Effector memory CD8-positive, alpha-beta T cell (primary cell): ENCODE data around the gene SEC31B.

ENCODE experiments used
- ATAC-seq: fragments of 150-1000 bp; cut with Tn5 transposase; replicated peaks from 2 replicates; pipeline ENCODE4 v1.10.0; 2021; ENCODE audit warnings: mild to moderate bottlenecking, moderate library complexity
- DNase-seq, 3 experiments: peaks; one replicate each; pipeline ENCODE4 v3.0.0; 2021
- H3K27ac Mint-ChIP-seq, 2 donors: one replicate each; pipeline ENCODE4 v1.8.0; 2022; ENCODE audit warnings: mild to moderate bottlenecking in 2 of 2, mixed read lengths in 2 of 2, moderate library complexity in 2 of 2
- H3K27me3 Mint-ChIP-seq, 2 donors: one replicate each; pipeline ENCODE4 v1.8.0; 2022; ENCODE audit warnings: mixed read lengths in 2 of 2
- H3K36me3 Mint-ChIP-seq: one replicate; pipeline ENCODE4 v1.8.0; 2022; ENCODE audit warnings: mild to moderate bottlenecking, moderate library complexity, mixed read lengths; ENCODE audit not compliant: insufficient read depth
- H3K4me1 Mint-ChIP-seq, 2 donors: one replicate each; pipeline ENCODE4 v1.8.0; 2022; ENCODE audit warnings: low read depth in 2 of 2, mixed read lengths in 2 of 2
- H3K4me3 Mint-ChIP-seq, 2 donors: one replicate each; pipeline ENCODE4 v1.8.0; 2022; ENCODE audit warnings: mild to moderate bottlenecking in 2 of 2, mixed read lengths in 2 of 2, moderate library complexity in 2 of 2
- H3K9me3 Mint-ChIP-seq, 2 donors: one replicate each; pipeline ENCODE4 v1.8.0; 2022; ENCODE audit warnings: mixed read lengths in 2 of 2

Gene SEC31B

GRCh38 chr10:100551738-100552137 is 32.1 kb upstream of the SEC31B start:
- peaks cover 28% of the 10 kb centered on the region for H3K36me3 Mint-ChIP-seq
- no peak overlapping the region for H3K4me3 Mint-ChIP-seq
- ATAC-seq, result no peak
- H3K9me3 Mint-ChIP-seq, result no peaks in the 10 kb centered on the region
- DNase-seq, result no peak
- H3K4me1 Mint-ChIP-seq, result peaks cover 0 to 3% of the 10 kb centered on the region in 2 donors
- no peak overlapping the region for H3K27ac Mint-ChIP-seq
- no peaks in the 10 kb centered on the region for H3K27me3 Mint-ChIP-seq

- peaks cover 0 to 3% of the 10 kb centered on the region in 2 donors for H3K4me1 Mint-ChIP-seq
- no peak overlapping the region for H3K4me3 Mint-ChIP-seq
- ATAC-seq (no peak), DNase-seq (no peak)
- H3K27ac Mint-ChIP-seq, result no peak overlapping the region
- no peaks in the 10 kb centered on the region for H3K9me3 Mint-ChIP-seq
- H3K36me3 Mint-ChIP-seq, result peaks cover 34% of the 10 kb centered on the region
- H3K27me3 Mint-ChIP-seq, result no peaks in the 10 kb centered on the region
Measured at GRCh38 chr10:100551196-100551595, 31.5 kb upstream of the SEC31B start.

DNA sequence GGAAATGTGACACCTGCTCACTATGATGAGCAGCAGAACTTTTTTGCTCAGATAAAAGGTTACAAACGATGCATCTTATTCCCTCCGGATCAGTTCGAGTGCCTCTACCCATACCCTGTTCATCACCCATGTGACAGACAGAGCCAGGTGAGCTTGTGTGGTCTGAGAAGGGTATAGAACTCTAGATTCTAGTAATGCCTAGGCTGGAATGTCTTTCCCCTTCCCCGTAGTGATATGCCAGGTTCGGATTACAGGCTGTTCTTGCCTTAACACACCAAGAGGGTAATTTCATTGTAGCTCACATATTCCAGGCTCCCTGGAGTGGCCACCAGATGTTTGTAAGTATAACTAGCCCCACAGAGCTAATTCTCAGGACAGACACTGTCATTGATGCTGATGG is 25.3 kb upstream of the SEC31B start:
- H3K9me3 Mint-ChIP-seq, result no peaks in the 10 kb centered on the region
- peaks cover 3 to 4% of the 10 kb centered on the region in 2 donors for H3K4me1 Mint-ChIP-seq
- peaks cover 85% of the 10 kb centered on the region for H3K36me3 Mint-ChIP-seq
- no peaks in the 10 kb centered on the region for H3K27me3 Mint-ChIP-seq
- H3K4me3 Mint-ChIP-seq, result no peak overlapping the region
- H3K27ac Mint-ChIP-seq, result no peak overlapping the region
- no peak for DNase-seq
- no peak for ATAC-seq

DNA sequence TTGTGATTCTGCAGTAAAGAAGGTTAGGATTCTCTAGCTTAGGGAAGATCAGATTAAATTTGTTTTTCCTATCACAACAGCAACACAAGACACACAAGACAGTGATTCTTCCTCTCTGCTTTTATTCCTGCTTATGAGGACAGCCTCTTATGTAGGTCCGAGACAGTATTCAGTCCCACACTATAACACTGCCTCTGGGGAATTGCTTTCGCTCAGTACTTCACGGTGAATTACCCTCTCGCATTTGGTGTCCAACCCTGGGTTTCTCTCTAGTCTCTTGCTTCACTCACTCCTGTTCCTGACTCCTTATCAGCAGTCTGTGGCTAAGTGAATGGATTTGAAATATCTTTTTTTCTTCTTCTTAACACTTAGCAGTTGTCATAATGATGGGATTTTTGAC is 17.8 kb upstream of the SEC31B start:
- no peak overlapping the region for H3K27ac Mint-ChIP-seq

GRCh38 chr10:100535715-100536353 is 16.2 kb upstream of the SEC31B start, which contains the start of gene HIF1AN:
TSS of gene HIF1AN (plus strand) at chr10:100535943. CDS start at chr10:100535959, 16 bp downstream.
- peak within 1 kb of the TSS in 1 of 2 donors; percentile 15 for H3K27ac Mint-ChIP-seq
- H3K27me3 Mint-ChIP-seq, result no peaks in the 10 kb centered on the region
- peaks cover 14 to 16% of the 10 kb centered on the region in 2 donors for H3K4me1 Mint-ChIP-seq
- no peak within 1 kb of the TSS for H3K4me3 Mint-ChIP-seq
- peaks cover 22% of the 10 kb centered on the region for H3K36me3 Mint-ChIP-seq
- ATAC-seq (peak; percentile 97), DNase-seq (peak; percentile 86 to 90 (median 87))
- no peaks in the 10 kb centered on the region for H3K9me3 Mint-ChIP-seq

More for the DNA sequence above, 17.8 kb upstream of the SEC31B start:
- no peaks in the 10 kb centered on the region for H3K27me3 Mint-ChIP-seq
- no peak for ATAC-seq
- no peaks in the 10 kb centered on the region for H3K9me3 Mint-ChIP-seq
- peak overlapping the region in 1 of 2 donors; percentile 34 for H3K4me3 Mint-ChIP-seq
- peaks cover 36% of the 10 kb centered on the region for H3K36me3 Mint-ChIP-seq
- DNase-seq, result no peak
- peaks cover 14 to 19% of the 10 kb centered on the region in 2 donors for H3K4me1 Mint-ChIP-seq

DNA sequence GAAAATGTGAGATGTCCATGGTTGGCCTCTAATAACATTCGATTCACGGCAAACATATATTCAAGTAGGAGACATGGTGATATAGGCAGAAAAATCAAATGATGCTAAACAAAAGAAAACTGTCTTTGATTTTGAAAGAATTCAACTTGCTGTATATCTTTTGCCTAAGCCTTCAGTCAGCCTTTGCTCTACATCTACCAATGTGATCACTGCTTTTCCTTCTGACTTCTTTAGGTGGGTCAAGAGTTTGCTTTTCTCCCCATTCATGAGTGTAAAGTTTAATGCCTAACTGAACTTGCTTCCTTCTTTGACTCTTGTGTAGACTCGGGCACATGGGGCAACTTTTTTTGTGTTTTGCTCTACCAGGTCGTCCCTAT is 15.7 kb upstream of the SEC31B start:
- ATAC-seq (peak; percentile 1), DNase-seq (no peak)
- peaks cover 16 to 17% of the 10 kb centered on the region in 2 donors for H3K4me1 Mint-ChIP-seq
- no peaks in the 10 kb centered on the region for H3K27me3 Mint-ChIP-seq
- H3K27ac Mint-ChIP-seq, result no peak overlapping the region
- H3K4me3 Mint-ChIP-seq, result no peak overlapping the region
- H3K9me3 Mint-ChIP-seq, result no peaks in the 10 kb centered on the region
- H3K36me3 Mint-ChIP-seq, result peaks cover 17% of the 10 kb centered on the region

- Mint-ChIP-seq H3K4me3 (no peak overlapping the region), H3K36me3 (peaks cover 17% of the 10 kb centered on the region), H3K27me3 (no peaks in the 10 kb centered on the region), H3K27ac (no peak overlapping the region), H3K4me1 (peaks cover 21 to 22% of the 10 kb centered on the region in 2 donors), H3K9me3 (no peaks in the 10 kb centered on the region)
- DNase-seq, result no peak
- ATAC-seq, result no peak
Measured at GRCh38 chr10:100534726-100535125, 15.1 kb upstream of the SEC31B start.

- no peak overlapping the region for H3K4me3 Mint-ChIP-seq
- peaks cover 10% of the 10 kb centered on the region for H3K36me3 Mint-ChIP-seq
- no peak overlapping the region for H3K27ac Mint-ChIP-seq
- no peaks in the 10 kb centered on the region for H3K9me3 Mint-ChIP-seq
- DNase-seq (no peak), ATAC-seq (no peak)
- peaks cover 18 to 23% of the 10 kb centered on the region in 2 donors for H3K4me1 Mint-ChIP-seq
- H3K27me3 Mint-ChIP-seq, result no peaks in the 10 kb centered on the region
Measured at GRCh38 chr10:100531761-100532160, 12.1 kb upstream of the SEC31B start.

GRCh38 chr10:100529475-100530298 is 10.0 kb upstream of the SEC31B start, which contains the start of gene NDUFB8:
TSS of gene NDUFB8 (minus strand) at chr10:100529871. CDS start at chr10:100529851, 20 bp downstream.
- peak within 1 kb of the TSS; percentile 97 to 98 for H3K27ac Mint-ChIP-seq
- H3K27me3 Mint-ChIP-seq, result no peaks in the 10 kb centered on the region
- H3K36me3 Mint-ChIP-seq, result peaks cover 29% of the 10 kb centered on the region
- H3K4me1 Mint-ChIP-seq, result peaks cover 15 to 23% of the 10 kb centered on the region in 2 donors
- H3K4me3 Mint-ChIP-seq, result peak within 1 kb of the TSS; percentile 91 to 96
- peak; percentile 82 for ATAC-seq
- no peaks in the 10 kb centered on the region for H3K9me3 Mint-ChIP-seq
- peak; percentile 82 to 87 (median 86) for DNase-seq

DNA sequence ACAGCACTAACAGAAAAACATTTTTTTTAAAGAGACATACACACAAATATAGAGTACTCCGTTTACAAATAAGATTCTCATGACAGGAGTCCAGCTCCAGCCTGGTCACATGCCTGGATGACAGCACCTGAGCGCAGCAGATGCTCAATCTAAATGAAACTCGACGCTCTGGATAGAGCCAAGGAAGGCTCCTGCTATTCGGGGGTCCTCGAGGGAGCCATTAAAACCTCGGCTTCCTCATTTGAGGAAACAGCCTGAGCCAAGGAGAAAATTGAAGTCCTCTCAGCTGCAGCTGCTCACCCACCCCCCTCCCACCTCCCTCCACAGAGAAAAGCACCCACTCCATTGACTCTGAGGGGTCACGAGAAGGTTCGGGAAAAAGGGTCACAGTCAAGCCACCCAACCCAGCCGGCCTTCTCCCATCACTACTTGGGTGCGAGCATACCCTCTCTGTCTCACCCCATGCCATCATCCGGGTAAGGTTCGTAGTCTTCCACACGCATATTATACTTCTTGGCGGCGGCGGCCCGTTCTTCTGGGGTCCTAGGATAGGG is 9.3 kb upstream of the SEC31B start:
- Mint-ChIP-seq H3K9me3 (no peaks in the 10 kb centered on the region), H3K27ac (peak overlapping the region; percentile 97 to 98), H3K27me3 (no peaks in the 10 kb centered on the region), H3K4me3 (peak overlapping the region; percentile 91 to 96), H3K36me3 (peaks cover 29% of the 10 kb centered on the region), H3K4me1 (peaks cover 19 to 23% of the 10 kb centered on the region in 2 donors)
- DNase-seq (peak in 2 of 3 experiments; percentile 5 to 17), ATAC-seq (peak; percentile 18)

GRCh38 chr10:100528123-100528886 is 8.6 kb upstream of the SEC31B start:
- no peaks in the 10 kb centered on the region for H3K9me3 Mint-ChIP-seq
- peak overlapping the region; percentile 97 to 98 for H3K27ac Mint-ChIP-seq
- ATAC-seq (peak; percentile 48), DNase-seq (no peak)
- peak overlapping the region; percentile 91 to 96 for H3K4me3 Mint-ChIP-seq
- peaks cover 19 to 26% of the 10 kb centered on the region in 2 donors for H3K4me1 Mint-ChIP-seq
- peaks cover 33% of the 10 kb centered on the region for H3K36me3 Mint-ChIP-seq
- H3K27me3 Mint-ChIP-seq, result no peaks in the 10 kb centered on the region

DNA sequence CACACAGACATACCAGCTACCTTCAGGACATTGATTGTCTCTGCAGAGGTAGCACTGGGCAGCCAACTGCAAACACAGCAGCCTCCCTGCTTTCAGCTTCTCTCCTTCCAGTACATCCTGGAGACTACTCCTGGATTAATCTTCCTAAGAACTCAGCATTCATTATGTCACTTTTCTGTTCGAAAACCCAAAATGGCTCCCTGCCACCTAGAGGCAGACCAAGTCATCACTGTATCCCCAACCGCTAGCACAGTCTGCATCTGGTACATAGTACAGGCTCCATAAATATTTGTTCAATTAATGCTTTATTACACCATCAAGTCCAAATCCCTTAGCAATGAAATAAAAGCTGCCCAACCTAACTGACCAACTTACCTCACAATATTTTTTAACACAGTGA is 5.0 kb upstream of the SEC31B start:
- DNase-seq (no peak), ATAC-seq (no peak)
- H3K27me3 Mint-ChIP-seq, result no peaks in the 10 kb centered on the region
- H3K27ac Mint-ChIP-seq, result no peak overlapping the region
- no peak overlapping the region for H3K4me3 Mint-ChIP-seq
- H3K4me1 Mint-ChIP-seq, result peaks cover 13 to 18% of the 10 kb centered on the region in 2 donors
- H3K36me3 Mint-ChIP-seq, result peaks cover 34% of the 10 kb centered on the region
- H3K9me3 Mint-ChIP-seq, result no peaks in the 10 kb centered on the region

DNA sequence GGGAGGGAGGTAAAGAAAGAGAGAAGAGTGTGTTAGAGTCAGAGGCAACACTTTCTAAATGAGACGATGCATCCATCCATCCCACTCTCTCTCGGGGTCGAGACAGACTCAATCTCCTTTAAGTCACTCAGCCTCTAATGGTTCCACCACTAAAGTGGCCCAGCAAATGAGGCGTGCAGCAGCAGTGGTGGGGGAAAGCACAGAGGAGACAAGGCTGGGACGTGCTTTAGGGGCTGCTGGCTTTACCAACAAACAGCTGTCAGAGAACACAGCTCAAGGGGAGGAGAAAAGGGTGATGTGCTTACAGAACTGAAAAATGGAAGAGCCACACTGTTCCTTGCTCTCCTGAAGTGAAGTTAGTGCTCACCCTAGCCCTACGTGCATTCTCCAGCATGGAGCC is 4.5 kb upstream of the SEC31B start:
- ATAC-seq, result no peak
- Mint-ChIP-seq H3K9me3 (no peaks in the 10 kb centered on the region), H3K27ac (peak overlapping the region in 1 of 2 donors; percentile 19), H3K4me1 (peaks cover 13 to 16% of the 10 kb centered on the region in 2 donors), H3K4me3 (no peak overlapping the region), H3K36me3 (peaks cover 30% of the 10 kb centered on the region), H3K27me3 (no peaks in the 10 kb centered on the region)
- no peak for DNase-seq
